ENCODE measurements around the gene RPS16.
A peak's percentile ranks its signal among the peaks of the same experiment; 100 is the strongest.

DNA sequence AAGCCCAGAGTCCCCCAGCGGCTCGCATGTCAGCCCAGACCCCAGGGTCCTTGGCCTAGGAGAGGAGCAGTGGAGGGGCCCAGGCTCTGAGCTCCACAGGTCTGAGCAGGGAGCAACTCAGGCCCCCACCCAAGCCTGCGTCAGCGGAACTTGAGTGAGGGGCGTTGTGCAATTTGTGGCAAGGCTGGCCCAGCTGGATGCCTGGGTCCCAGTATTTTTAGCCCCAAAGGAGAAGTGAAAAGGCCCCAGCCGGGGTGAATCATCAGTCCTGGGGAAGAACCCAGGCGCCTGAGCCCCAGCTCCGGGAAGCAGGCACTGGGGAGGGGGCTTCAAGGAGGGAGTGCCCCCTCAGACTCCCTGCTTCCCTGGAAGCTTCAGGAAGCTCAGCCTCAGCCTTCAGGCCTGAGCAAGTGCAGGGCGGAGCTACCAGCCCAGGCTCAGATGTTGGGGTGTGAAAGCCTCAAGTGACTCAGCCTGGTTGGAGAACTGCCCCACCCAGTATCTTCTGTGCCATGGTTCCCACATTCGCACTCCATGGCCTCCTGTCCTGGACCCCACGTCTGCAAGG is 37.4 kb downstream of the RPS16 start:
- TF ChIP-seq, protein P1, sequence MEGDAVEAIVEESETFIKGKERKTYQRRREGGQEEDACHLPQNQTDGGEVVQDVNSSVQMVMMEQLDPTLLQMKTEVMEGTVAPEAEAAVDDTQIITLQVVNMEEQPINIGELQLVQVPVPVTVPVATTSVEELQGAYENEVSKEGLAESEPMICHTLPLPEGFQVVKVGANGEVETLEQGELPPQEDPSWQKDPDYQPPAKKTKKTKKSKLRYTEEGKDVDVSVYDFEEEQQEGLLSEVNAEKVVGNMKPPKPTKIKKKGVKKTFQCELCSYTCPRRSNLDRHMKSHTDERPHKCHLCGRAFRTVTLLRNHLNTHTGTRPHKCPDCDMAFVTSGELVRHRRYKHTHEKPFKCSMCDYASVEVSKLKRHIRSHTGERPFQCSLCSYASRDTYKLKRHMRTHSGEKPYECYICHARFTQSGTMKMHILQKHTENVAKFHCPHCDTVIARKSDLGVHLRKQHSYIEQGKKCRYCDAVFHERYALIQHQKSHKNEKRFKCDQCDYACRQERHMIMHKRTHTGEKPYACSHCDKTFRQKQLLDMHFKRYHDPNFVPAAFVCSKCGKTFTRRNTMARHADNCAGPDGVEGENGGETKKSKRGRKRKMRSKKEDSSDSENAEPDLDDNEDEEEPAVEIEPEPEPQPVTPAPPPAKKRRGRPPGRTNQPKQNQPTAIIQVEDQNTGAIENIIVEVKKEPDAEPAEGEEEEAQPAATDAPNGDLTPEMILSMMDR (IDR thresholded peaks at IDR 0.05): no peak
- TF ChIP-seq POLR2AphosphoS5 (IDR thresholded peaks at IDR 0.05): peak; percentile 19

Measured in prostate gland (tissue), 2 donors.